ENCODE measurements around the gene AMACR. TPM values are rescaled to one million over a fixed set of nuclear protein-coding genes. Genes with fewer than 3 reads are reported as not detected.

Gene AMACR
- total and polyA plus RNA-seq, 9 of the 15 experiments (the other 6 are each of a cell fraction or from before 2014, with no cell fraction given): 0.72 to 4.6 (median 4.0) TPM

DNA sequence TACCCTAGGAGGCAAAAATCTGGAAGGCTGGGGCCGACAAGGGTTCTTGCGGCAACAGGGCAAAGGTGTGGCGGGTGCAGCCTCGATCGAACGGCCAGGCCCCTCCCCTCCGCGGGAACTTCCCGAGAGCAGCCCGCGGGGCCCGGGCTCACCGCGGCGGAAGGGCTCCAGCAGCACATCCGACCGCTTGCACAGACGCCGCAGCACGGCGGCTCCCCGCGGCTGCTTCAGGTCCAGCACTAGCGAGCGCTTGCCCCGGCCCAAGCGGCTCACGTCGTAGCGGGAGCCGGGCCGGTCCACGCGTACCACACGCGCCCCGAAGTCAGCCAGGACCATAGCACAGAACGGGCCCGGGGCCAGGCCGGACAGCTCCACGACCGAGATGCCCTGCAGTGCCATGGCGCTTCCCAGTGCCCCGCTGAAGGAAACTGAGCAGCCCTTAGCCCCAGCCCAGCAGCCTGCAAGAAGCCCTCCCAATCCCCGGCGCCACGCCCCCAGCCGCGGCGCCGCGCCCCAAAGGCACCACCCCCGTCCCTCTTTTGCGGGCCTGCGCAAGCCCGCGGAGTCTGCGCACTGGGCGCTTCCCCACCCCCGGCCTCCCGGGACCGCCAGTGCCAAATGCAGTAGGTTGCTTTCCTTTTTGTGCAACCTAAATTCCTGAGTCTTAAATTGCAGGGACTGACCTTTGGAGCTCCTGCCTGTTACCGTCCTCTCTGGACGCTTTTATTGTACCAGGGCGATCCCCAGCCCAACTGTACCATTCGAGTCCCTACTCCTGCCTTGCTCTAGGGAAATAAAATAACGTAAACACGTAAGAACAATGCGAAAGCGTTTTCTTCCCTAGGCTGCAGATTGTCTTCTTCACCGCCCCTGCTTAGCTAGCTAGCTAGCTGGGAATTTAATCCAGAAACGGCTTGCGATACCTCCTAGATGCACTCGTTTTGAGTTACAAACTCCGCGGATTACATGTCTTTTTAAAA is at the start of gene AMACR (continued):
- TF ChIP-seq, protein P1, sequence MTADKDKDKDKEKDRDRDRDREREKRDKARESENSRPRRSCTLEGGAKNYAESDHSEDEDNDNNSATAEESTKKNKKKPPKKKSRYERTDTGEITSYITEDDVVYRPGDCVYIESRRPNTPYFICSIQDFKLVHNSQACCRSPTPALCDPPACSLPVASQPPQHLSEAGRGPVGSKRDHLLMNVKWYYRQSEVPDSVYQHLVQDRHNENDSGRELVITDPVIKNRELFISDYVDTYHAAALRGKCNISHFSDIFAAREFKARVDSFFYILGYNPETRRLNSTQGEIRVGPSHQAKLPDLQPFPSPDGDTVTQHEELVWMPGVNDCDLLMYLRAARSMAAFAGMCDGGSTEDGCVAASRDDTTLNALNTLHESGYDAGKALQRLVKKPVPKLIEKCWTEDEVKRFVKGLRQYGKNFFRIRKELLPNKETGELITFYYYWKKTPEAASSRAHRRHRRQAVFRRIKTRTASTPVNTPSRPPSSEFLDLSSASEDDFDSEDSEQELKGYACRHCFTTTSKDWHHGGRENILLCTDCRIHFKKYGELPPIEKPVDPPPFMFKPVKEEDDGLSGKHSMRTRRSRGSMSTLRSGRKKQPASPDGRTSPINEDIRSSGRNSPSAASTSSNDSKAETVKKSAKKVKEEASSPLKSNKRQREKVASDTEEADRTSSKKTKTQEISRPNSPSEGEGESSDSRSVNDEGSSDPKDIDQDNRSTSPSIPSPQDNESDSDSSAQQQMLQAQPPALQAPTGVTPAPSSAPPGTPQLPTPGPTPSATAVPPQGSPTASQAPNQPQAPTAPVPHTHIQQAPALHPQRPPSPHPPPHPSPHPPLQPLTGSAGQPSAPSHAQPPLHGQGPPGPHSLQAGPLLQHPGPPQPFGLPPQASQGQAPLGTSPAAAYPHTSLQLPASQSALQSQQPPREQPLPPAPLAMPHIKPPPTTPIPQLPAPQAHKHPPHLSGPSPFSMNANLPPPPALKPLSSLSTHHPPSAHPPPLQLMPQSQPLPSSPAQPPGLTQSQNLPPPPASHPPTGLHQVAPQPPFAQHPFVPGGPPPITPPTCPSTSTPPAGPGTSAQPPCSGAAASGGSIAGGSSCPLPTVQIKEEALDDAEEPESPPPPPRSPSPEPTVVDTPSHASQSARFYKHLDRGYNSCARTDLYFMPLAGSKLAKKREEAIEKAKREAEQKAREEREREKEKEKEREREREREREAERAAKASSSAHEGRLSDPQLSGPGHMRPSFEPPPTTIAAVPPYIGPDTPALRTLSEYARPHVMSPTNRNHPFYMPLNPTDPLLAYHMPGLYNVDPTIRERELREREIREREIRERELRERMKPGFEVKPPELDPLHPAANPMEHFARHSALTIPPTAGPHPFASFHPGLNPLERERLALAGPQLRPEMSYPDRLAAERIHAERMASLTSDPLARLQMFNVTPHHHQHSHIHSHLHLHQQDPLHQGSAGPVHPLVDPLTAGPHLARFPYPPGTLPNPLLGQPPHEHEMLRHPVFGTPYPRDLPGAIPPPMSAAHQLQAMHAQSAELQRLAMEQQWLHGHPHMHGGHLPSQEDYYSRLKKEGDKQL (CRISPR knock-in tag; IDR thresholded peaks at IDR 0.05; ENCODE audit: borderline replicate concordance): no peak
- TF ChIP-seq, protein P2, sequence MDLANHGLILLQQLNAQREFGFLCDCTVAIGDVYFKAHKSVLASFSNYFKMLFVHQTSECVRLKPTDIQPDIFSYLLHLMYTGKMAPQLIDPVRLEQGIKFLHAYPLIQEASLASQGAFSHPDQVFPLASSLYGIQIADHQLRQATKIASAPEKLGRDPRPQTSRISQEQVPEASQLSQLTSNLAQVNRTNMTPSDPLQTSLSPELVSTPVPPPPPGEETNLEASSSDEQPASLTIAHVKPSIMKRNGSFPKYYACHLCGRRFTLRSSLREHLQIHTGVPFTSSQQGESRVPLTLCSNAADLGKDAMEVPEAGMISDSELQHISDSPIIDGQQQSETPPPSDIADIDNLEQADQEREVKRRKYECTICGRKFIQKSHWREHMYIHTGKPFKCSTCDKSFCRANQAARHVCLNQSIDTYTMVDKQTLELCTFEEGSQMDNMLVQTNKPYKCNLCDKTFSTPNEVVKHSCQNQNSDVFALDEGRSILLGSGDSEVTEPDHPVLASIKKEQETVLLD (IDR thresholded peaks at IDR 0.05): peak; percentile 88
- TF ChIP-seq CC2D1A (IDR thresholded peaks at IDR 0.05) (no peak), CHD4 (IDR thresholded peaks at IDR 0.05; ENCODE audit: insufficient read depth, insufficient replicate concordance, low read depth, low read length, poor library complexity, severe bottlenecking) (no peak), POLR2A (conservative IDR thresholded peaks at IDR 0.05) (peak; percentile 86), HDAC8 (tag; IDR thresholded peaks at IDR 0.05) (peak; percentile 29; the same call in 1 of the 2 replicates), TEAD2 (tag; IDR thresholded peaks at IDR 0.05) (0 out of 2 replicates have a peak, but pooled peaks have one; percentile 48), ATF7 (IDR thresholded peaks at IDR 0.05) (peak; percentile 77), FOXM1 (IDR thresholded peaks at IDR 0.05; ENCODE audit: low read depth) (no peak), FOXM1 (CRISPR knock-in tag; IDR thresholded peaks at IDR 0.05; ENCODE audit: low read depth) (no peak), MCM5 (IDR thresholded peaks at IDR 0.05; ENCODE audit: low read depth) (no peak), SOX6 (IDR thresholded peaks at IDR 0.05) (peak; percentile 15; the same call in 1 of the 2 replicates), EP400 (IDR thresholded peaks at IDR 0.05) (peak; percentile 71), ETV6 (IDR thresholded peaks at IDR 0.05; ENCODE audit: borderline replicate concordance in 1 of 2, low read depth in 2 of 2, low read length in 1 of 2) (no peak; a peak in 1 of 4 replicates), ETV6 (CRISPR knock-in tag; IDR thresholded peaks at IDR 0.05; ENCODE audit: borderline replicate concordance) (peak; percentile 48; the same call in 1 of the 2 replicates)
- TF ChIP-seq, protein P3, sequence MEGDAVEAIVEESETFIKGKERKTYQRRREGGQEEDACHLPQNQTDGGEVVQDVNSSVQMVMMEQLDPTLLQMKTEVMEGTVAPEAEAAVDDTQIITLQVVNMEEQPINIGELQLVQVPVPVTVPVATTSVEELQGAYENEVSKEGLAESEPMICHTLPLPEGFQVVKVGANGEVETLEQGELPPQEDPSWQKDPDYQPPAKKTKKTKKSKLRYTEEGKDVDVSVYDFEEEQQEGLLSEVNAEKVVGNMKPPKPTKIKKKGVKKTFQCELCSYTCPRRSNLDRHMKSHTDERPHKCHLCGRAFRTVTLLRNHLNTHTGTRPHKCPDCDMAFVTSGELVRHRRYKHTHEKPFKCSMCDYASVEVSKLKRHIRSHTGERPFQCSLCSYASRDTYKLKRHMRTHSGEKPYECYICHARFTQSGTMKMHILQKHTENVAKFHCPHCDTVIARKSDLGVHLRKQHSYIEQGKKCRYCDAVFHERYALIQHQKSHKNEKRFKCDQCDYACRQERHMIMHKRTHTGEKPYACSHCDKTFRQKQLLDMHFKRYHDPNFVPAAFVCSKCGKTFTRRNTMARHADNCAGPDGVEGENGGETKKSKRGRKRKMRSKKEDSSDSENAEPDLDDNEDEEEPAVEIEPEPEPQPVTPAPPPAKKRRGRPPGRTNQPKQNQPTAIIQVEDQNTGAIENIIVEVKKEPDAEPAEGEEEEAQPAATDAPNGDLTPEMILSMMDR (IDR thresholded peaks at IDR 0.05 in 2 of 3, conservative IDR thresholded peaks at IDR 0.05 in 1 of 3; ENCODE audit: insufficient read depth in 2 of 3, low read depth in 1 of 3, low read length in 3 of 3): peak in 2 of 3 experiments; percentile 15 to 28; a peak in 2 of 6 replicates
- TF ChIP-seq, protein P4, sequence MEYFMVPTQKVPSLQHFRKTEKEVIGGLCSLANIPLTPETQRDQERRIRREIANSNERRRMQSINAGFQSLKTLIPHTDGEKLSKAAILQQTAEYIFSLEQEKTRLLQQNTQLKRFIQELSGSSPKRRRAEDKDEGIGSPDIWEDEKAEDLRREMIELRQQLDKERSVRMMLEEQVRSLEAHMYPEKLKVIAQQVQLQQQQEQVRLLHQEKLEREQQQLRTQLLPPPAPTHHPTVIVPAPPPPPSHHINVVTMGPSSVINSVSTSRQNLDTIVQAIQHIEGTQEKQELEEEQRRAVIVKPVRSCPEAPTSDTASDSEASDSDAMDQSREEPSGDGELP (CRISPR knock-in tag; IDR thresholded peaks at IDR 0.05; ENCODE audit: borderline replicate concordance): peak; percentile 83

All from K562 (cell line).